HG03060 (cell line): Measurements from ENCODE around the gene SUV39H1.

Experiments
- ATAC-seq: cut with Tn5 transposase; IDR thresholded peaks from one replicate; pipeline ENCODE4 v1.9.1; 2021; ENCODE audit warnings: low read depth, moderate number of reproducible peaks; ENCODE audit not compliant: unreplicated experiment

Gene SUV39H1

DNA sequence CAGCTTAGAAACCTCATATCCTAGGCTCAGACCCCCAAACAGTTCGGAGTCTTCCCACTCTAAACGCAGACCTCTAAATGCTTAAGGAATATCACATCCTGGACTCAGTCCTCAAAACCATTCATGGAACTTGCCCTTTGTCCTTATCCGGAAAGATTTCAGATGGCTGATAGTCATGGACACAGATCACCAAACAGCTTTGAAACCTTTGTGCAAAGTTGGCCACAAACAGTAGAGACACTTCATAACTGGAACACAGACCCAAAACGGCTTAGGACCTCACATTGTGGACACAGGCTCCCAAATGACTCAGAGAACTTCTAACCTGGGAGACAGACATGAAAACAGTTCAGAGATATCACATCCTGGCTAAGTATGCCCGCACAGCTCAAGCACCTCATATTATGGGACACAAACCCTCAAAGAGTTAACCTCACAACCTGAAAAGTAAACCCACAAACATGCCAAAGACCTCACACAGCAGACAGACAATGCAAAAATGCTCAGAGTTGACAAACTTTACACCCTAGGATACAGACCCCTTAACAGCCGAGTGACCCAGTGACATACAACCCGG, 15.5 kb downstream of the SUV39H1 start:
- no peak for ATAC-seq

DNA sequence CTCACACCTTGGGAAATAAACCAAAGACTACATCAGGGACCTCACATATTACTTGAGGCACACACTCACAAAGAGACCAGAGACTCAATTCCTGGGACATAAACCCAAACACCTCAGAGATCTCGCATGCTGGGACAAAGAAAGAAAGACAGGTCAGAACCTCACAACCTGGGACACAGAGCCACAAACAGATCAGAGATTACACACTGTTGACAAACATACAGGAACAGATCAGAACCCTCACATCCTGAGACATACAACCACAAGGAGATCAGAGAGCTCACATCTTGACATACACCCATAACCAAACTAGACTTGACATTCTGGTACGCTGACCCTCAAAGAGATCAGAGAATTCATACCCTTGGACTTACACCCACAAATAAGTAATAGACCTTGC, 17.3 kb downstream of the SUV39H1 start:
- no peak for ATAC-seq

DNA sequence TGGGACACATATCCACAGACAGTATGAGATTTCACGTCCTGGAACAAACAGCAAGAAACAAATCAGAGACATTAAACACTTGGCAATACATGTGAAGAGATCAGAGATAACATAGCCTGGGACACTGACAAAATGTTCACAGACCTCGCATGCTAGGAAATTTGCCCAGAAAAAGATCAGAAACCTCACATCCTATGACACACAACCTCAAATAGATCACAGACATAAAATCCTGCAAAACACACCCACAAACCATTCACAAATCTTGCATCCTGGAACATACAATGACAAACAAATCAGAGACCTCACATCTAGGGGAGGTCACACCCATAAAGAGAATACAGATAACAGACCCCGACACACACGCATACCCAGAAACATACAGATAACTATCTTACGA, 18.0 kb downstream of the SUV39H1 start:
- ATAC-seq = no peak

DNA sequence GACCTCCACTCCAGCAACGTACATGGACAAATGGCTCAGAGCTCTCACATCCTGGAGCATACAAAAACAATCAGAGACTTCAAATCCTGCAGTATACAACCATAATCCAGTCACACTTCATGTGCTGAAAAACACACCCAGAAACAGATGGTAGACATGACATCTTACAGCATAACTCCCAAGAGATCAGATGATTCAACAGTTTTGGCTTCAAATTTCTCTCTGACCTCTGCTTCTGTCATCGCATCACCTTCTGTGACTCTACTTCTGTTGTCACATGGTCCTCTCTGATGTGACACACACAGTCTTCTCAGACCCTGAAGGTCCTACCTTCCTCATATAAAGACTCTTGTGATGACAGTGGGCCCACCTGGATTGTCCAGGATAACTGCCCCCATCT, 18.5 kb downstream of the SUV39H1 start:
- no peak for ATAC-seq

DNA sequence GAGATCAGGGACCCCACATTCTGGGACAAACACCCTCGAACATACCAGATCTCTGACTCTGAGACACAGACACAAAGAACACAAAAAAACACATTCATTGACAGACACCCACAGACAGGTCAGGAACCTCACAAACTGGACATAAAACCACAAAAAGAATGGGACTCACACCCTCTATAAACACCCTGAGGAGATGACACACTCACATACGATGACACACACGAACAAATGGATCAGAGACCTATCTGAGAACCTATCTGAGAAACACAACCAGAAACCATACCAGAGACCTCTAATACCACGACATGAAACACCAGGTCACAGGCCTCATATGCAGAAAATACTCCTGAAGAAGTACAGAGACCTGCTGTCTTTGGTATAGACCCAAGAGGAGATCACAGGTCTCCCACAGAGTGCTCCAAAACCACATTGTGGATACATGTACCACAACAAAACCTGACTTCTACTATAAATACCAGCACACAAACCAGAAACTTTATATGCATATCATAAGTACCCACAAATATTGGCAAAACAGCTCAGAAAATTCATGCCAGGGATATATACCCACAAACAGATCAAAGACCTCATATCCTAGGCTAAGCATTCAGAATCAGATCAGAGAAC, 19.5 kb downstream of the SUV39H1 start:
- ATAC-seq = no peak

DNA sequence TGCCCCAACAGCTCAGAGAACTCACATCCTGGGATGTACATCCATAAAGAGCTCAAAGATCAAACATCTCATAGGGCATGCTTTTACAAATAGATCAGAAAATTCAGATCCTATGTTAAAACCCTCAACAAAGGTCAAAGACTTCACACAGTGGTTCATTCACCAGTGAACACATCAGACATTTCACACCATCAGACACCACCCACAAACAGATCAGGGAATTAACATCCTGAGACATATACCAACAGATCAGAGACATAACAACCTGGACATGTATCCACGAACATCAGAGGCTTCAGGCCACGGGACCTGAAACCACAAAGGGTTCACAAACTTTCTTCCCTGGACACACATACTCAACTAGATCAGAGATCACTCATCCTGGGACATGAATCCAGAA, 23.4 kb downstream of the SUV39H1 start:
- ATAC-seq = no peak

DNA sequence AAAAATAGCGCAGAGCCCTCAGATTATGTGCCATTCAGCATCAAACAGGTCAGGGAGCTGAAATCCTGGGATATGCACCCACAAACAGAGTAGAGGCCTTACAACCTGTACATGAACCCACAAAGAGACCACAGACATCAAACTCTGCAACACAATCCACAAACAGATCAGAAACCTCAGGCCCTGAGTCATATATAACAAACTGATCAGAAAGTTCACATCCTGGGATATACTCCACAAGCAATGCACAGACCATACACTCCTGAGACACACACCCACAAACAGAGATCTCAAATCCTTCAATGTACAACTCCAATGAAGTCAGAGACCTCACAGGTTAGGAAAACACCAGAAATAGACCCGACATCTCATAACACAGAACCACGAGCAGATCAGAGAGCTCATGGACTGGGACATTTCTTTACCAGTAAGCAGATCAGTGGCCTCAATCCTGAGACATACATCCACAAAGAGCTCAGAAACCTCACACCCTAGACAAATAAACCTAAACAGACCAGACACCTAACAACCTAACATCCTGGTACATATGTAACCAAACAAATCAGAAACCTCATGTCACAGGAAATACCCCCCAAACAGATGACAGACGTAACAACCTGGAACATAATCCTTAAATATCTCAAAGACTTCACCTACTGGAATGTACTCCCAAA, 24.2 kb downstream of the SUV39H1 start:
- no peak for ATAC-seq

DNA sequence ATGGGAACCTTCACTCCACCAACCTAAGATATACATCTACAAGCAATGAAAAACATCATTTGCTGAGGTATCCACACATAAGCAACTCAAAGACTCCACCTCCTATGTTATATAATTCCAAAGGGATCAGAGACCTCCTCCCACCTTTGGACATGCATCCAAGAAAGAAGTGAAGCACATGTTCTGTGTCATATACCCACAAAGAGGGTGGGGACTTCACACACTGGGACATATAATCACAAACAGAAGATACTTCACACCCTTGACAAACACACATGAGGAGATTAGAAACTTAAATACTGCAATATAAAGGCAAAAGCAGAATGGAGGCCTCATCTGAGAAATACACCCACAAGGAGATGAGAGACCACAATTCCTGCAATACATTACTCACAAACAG, 25.4 kb downstream of the SUV39H1 start:
- ATAC-seq = no peak

DNA sequence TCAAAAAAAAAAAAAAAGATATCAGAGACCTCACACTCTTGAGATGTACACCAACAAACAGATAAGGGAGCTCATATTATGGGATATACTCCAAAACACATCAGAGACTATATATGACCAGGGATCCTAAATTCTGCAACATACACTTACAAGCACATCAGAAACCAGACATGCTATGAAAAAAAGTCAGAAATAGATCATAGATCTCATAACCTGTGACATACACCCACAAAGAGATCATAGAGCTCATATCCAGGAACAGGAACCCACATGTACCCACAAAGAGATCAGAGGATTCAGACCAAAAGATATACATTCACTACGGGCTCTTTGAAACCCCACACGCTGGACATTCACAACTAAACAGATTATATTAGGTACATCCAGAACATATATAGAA, 30.1 kb downstream of the SUV39H1 start:
- ATAC-seq = no peak

DNA sequence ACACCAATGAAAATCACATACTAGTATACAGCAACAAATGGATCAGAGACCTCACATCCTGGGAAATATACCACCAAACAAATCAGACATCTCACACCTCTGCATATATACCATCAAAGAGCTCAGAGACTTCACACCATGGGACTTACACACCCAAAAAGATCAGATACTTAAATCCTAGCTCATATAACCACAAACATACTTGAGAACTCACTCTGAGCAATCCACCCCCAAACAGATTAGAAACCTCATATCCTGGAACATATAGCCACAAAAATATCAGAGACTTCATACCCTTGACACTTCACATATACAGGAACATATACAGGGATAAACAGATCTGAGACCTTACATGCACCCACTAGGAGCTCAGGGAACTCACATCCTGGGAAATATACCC, 32.1 kb downstream of the SUV39H1 start:
- ATAC-seq = no peak

DNA sequence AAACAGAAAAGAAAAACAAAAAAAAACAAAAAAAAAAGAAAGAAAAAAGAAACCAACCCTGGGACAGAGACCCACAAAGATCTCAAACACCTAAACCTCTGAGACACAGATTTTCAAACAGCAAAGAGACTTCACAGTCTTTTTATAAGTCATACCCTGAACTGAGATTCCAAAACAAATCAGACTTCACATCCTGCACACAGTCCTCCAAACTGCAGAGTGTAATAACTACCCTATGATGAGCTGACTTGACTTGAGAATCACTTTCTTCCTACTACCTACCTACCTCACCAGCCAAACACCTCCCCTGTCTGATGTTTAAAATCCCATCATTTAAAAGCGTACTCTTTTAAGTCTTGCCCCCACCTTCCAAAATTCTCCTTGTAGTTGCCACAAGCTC, 39.8 kb downstream of the SUV39H1 start:
- no peak for ATAC-seq

DNA sequence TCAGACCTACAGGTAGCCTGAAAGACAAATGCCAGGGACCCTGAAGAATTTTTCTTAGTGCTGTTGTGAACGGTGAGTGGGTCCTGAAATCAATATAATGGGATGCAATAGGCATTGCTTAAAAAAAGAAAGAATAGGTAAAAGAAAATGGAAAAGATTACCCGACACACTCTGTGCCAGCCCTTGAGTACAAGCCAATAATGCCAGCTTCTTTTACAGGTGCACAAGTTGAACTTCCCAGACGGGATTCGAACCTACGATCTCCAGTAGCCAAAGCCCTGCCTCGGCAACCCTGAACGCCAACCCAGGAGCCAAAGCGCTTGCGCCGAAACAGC, 40.3 kb downstream of the SUV39H1 start:
- no peak for ATAC-seq

DNA sequence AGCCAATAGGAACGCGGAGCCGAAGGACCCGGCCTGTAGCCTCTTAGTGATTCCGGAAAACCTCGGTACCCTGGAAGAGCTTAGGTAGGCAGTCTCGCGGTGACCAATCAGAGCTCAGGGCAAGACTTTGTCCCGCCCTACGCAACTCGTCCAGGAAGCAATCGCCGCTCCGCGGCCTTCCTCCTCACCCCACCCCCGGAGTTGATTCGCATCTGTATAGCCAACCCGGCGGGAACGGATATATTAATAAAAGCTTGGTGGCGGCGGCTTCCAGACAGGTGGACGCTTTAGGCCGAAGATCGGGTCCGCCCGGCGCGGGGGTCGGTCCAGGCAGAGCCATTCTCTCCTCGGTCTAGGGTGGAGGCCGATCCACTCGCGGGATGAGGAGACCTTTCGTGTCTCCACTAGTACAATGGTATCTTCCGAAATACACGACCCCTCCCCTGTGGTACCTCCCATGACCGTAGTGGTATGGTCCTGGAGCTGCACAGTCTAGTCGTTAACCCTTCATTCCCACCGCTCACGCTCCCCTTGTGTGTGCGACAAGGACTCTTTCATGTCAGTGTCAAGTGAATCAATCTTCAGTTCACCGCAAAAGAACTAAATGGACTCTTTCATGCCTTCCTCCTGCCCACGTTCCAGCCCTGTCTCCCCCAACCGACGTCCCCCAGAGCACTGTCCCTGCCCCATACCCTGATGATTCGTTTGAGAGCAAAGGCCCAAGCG, 40.8 kb downstream of the SUV39H1 start:
- peak; percentile 98 for ATAC-seq

DNA sequence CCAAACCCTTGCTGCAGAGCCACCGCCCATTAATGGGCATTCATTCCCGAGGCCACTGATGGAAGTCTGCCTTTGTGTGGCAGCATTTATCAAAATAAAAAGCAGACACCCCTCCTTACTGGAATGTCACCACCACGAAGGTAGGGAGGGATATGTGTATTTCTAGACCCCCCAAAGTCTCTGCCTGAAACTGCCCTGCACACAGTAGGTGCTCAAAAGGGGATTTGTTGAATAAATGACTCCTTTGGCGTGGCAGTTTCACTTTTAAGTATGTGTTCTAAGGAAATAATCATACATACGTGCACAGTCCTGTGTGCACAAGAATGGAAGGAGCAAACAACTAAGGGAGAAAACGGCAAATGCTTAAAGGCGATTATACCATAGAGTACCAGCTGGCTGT, 41.4 kb downstream of the SUV39H1 start:
- no peak for ATAC-seq

DNA sequence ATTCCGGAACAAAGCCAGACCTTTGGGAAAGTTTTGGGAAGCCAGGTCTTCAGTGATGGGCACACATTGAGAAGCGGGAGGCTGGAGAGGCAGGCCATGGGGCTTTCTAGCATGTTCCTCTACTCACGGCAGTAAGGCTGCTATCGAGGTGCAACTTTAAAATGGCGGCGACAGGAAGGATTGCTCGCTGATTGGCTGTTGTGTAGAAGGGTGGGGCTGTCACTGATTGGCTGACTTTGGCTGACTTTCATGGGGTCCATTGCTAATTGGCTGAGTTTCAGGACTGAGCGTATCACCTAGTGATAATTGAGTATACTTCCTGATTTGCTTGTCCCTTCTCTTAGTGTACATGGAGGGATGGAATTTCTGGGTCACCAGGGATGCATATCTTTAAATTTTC, 45.3 kb downstream of the SUV39H1 start:
- ATAC-seq = no peak

DNA sequence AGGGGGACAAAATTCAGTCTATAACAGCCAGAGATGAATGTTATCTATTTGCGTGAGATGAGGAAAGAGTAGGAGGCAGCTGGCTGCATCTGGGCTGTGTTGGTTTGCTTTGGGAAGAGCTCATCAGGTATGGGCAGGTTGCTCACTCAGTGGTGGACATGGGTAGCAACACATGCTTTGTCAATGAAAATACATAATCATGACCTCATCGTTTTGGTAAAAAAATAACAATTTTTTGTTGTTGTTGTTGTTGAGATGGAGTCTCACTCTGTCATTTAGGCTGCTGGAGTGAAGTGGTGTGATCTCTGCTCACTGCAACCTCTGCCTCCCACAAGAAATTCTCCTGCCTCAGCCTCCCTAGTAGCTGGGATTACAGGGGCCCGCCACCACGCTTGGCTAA, 48.7 kb downstream of the SUV39H1 start:
- ATAC-seq = no peak

DNA sequence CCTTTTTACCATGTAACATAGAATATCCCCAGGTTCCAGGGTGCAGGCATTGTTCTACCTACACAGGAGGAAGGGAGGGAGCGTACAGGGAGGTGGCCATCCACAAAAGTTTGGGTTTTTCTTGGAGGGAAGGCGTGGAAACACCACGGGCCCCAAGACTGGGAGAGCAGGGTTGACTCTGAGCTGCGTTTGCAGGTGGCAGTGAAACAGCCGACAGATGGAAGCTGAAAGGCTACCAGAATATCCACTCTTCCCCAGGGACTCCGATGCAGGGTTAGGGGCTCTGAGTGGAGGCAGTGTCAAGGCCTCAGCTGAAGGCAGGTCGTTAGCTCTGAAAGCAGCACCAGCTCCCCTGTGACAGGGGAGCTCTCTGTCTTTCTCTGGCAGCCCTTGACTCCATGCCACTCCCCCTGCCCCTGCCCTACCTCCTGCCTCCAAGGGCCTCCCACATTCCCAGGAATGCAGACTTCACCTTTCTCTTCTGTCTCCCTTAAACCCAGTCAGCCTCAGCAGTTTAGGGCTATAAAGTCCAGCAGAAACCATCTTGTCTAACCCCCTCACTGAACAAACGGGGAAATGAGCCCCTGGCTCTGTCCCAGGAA, 51.0 kb downstream of the SUV39H1 start:
- no peak for ATAC-seq

DNA sequence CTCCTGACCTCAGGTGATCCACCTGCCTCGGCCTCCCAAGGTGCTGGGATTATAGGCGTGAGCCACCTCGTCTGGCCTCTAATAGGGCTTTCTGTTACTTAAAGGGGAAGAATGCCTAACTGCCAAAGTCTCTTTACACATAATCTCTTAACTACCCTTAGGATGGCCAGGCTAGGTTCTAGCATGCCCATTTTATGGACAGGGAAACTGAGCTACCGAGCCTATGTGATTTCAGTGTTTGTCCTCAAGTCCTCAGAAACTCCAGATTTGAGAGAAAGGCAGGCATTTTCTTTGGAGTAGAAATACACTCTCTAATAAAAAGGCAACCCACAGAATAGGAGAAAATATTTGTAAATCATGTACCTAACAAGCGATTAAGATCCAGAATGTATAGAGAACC, 52.6 kb downstream of the SUV39H1 start:
- ATAC-seq = no peak

DNA sequence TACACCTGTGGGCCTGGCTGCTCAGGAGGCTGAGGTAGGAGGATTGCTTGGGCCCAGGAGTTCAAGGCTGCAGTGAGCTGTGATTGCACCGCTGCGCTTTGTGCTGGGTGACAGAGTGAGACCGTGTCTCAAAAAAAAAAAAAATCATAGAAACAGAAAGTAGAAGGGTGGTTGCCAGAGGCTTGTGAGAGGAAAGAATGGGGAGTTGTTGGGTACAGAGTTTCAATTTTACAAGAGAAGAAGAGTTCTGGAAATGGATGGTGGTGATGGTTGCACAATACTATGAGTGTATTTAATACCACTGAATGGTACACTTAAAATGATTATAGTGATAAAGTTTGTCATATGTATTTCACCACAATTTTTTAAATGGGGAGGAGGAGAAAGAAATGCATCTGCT, 54.8 kb downstream of the SUV39H1 start:
- no peak for ATAC-seq

DNA sequence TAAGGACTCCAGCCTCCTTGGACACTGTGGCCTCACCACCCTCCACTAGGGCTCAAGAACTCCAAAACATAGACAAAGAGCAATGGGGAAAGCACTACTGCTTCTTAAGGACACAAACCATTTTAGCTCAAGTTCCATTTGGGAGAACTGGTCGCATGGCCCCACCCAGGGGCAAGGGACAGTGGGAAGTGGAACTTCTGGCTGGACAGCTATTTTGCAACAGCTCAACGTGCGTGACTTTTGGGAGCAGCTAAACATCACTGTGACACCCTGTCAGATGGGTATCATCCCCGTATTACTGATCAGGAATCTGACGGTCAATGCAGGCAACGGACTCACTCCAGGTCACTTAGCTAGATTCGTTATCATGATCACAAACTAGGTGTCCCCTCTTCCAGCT, 56.0 kb downstream of the SUV39H1 start:
- ATAC-seq = no peak

DNA sequence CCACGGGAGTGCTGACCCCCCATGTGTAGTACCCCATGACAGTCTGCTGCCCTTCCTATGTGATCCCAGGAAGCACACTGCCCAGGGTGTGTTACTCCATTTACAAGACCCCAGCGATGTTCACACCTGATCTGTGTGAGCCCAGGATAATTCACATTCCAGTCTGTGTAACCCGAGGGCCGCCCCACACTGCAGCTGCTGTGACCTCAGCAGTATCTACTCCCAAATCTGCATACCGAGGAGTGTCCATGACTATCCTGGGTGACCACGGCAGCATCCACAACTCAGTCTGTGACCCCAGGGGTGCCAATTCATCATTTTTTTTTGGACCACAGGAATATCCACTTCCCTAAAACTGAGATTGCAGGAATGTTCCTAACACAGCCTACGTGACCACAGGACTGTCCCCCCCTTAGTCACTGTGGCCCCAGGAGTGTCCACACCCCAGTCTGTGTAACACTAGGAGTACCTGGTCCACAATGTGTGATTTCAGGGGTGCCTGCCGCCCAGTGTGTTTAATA, 57.2 kb downstream of the SUV39H1 start:
- no peak for ATAC-seq
